ENCODE measurements around the gene XPO6. TPM values are rescaled to one million over a fixed set of nuclear protein-coding genes. Genes with fewer than 3 reads are reported as not detected.

The XPO6 gene
- polyA plus RNA-seq, 1 donor (not counting 4 experiments of a cell fraction or from before 2014, with no cell fraction given): 127 TPM

GRCh38 chr16:28183484-28183883 lies 28.3 kb downstream of the XPO6 start:
- H3K9me3 ChIP-seq (ENCODE audit: control insufficient read depth, low read depth, low read length): no peaks in the 10 kb centered on the region
- peaks cover 2 to 9% of the 10 kb centered on the region in 2 experiments for H3K36me3 ChIP-seq (ENCODE audit: control insufficient read depth in 2 of 2, extremely low read depth in 1 of 2, insufficient read depth in 2 of 2, low read length in 2 of 2)
- H3K9me1 ChIP-seq (ENCODE audit: control insufficient read depth, extremely low read depth, insufficient read depth, low read length): peaks cover 4% of the 10 kb centered on the region
- H3K79me2 ChIP-seq (ENCODE audit: control insufficient read depth, insufficient read depth, low read length): peaks cover 98% of the 10 kb centered on the region
- DNase-seq (ENCODE audit: low read depth, low spot score): no peak
- no peak overlapping the region for H3K4me2 ChIP-seq (ENCODE audit: control insufficient read depth, extremely low read depth, insufficient read depth, low read depth, low read length)
- H3K4me3 ChIP-seq (ENCODE audit: control insufficient read depth in 2 of 3, extremely low read depth in 1 of 3, insufficient read depth in 2 of 3, low read depth in 1 of 3, low read length in 3 of 3): no peak overlapping the region
- H3K4me1 ChIP-seq (ENCODE audit: control insufficient read depth, extremely low read depth, insufficient read depth, low read length): peaks cover 15% of the 10 kb centered on the region
- FAIRE-seq: no peak
- TF ChIP-seq EZH2 (IDR thresholded peaks at IDR 0.05; ENCODE audit: low read length) (no peak), CTCF (optimal IDR thresholded peaks at IDR 0.05 in 1 of 3, IDR thresholded peaks at IDR 0.05 in 1 of 3, conservative IDR thresholded peaks at IDR 0.05 in 1 of 3; ENCODE audit: extremely low read depth in 1 of 3, insufficient read depth in 2 of 3, low read length in 3 of 3) (no peak)
- H3K27ac ChIP-seq (ENCODE audit: control insufficient read depth, insufficient read depth, low read length): no peak overlapping the region
- no peaks in the 10 kb centered on the region for H3K27me3 ChIP-seq (ENCODE audit: control insufficient read depth, extremely low read depth, insufficient read depth, low read length)
- no peak overlapping the region for H2AFZ ChIP-seq (ENCODE audit: control insufficient read depth, low read length)
- dilution Hi-C loops (cut with MboI; ENCODE audit: extremely low pct_ligation_motif_present, low sequenced_read_pairs): no loop called here
- H3K9ac ChIP-seq (ENCODE audit: control insufficient read depth, extremely low read depth, insufficient read depth, low read length): no peak overlapping the region
- peaks cover 29% of the 10 kb centered on the region for H4K20me1 ChIP-seq (ENCODE audit: control insufficient read depth, extremely low read depth, insufficient read depth, low read length)

GRCh38 chr16:28182801-28183200 lies 29.0 kb downstream of the XPO6 start:
- Histone ChIP-seq H3K36me3 (ENCODE audit: control insufficient read depth in 2 of 2, extremely low read depth in 1 of 2, insufficient read depth in 2 of 2, low read length in 2 of 2) (peaks cover 4 to 12% of the 10 kb centered on the region in 2 experiments), H2AFZ (ENCODE audit: control insufficient read depth, low read length) (no peak overlapping the region), H3K4me3 (ENCODE audit: control insufficient read depth in 2 of 3, extremely low read depth in 1 of 3, insufficient read depth in 2 of 3, low read depth in 1 of 3, low read length in 3 of 3) (no peak overlapping the region), H4K20me1 (ENCODE audit: control insufficient read depth, extremely low read depth, insufficient read depth, low read length) (peaks cover 32% of the 10 kb centered on the region), H3K79me2 (ENCODE audit: control insufficient read depth, insufficient read depth, low read length) (peaks cover 98% of the 10 kb centered on the region), H3K9me1 (ENCODE audit: control insufficient read depth, extremely low read depth, insufficient read depth, low read length) (peaks cover 4% of the 10 kb centered on the region), H3K27me3 (ENCODE audit: control insufficient read depth, extremely low read depth, insufficient read depth, low read length) (no peaks in the 10 kb centered on the region), H3K9ac (ENCODE audit: control insufficient read depth, extremely low read depth, insufficient read depth, low read length) (no peak overlapping the region), H3K9me3 (ENCODE audit: control insufficient read depth, low read depth, low read length) (no peaks in the 10 kb centered on the region), H3K4me1 (ENCODE audit: control insufficient read depth, extremely low read depth, insufficient read depth, low read length) (peaks cover 15% of the 10 kb centered on the region), H3K4me2 (ENCODE audit: control insufficient read depth, extremely low read depth, insufficient read depth, low read depth, low read length) (no peak overlapping the region), H3K27ac (ENCODE audit: control insufficient read depth, insufficient read depth, low read length) (no peak overlapping the region)
- DNase-seq (ENCODE audit: low read depth, low spot score) (no peak), FAIRE-seq (no peak)
- dilution Hi-C loops (cut with MboI; ENCODE audit: extremely low pct_ligation_motif_present, low sequenced_read_pairs): no loop called here
- TF ChIP-seq CTCF (optimal IDR thresholded peaks at IDR 0.05 in 1 of 3, IDR thresholded peaks at IDR 0.05 in 1 of 3, conservative IDR thresholded peaks at IDR 0.05 in 1 of 3; ENCODE audit: extremely low read depth in 1 of 3, insufficient read depth in 2 of 3, low read length in 3 of 3) (no peak), EZH2 (IDR thresholded peaks at IDR 0.05; ENCODE audit: low read length) (no peak)
